Parathyroid adenoma (tissue), 2 donors: ENCODE results near the gene LMBR1L.
"Not testable (repeated sequence)": the region's sequence is repeated elsewhere in the genome, so short reads cannot be mapped to it uniquely, and the experiment has no call there.

Experiments used
- H2AFZ ChIP-seq: fragments of 300-600 bp; sonication (generic); one replicate; pipeline ENCODE4 v1.7.0; 2017; ENCODE audit warnings: antibody characterized with exemption, mild to moderate bottlenecking
- H3K27ac ChIP-seq: fragments of 300-600 bp; sonication (generic); one replicate; pipeline ENCODE4 v1.7.0; 2017
- H3K27me3 ChIP-seq: fragments of 300-600 bp; sonication (generic); one replicate; pipeline ENCODE4 v1.7.0; 2017; ENCODE audit warnings: low read length; ENCODE audit not compliant: control insufficient read depth, insufficient read depth
- H3K36me3 ChIP-seq: fragments of 300-600 bp; sonication (generic); one replicate; pipeline ENCODE4 v1.7.0; 2017; ENCODE audit warnings: low read length; ENCODE audit not compliant: control insufficient read depth, insufficient read depth
- H3K4me1 ChIP-seq: fragments of 300-600 bp; sonication (generic); one replicate; pipeline ENCODE4 v1.7.0; 2017; ENCODE audit warnings: control low read depth
- H3K4me2 ChIP-seq: fragments of 300-600 bp; sonication (generic); one replicate; pipeline ENCODE4 v1.7.0; 2017; ENCODE audit warnings: low read length
- H3K4me3 ChIP-seq: fragments of 300-600 bp; sonication (generic); one replicate; pipeline ENCODE4 v1.7.0; 2017; ENCODE audit warnings: low read depth, low read length
- H3K79me2 ChIP-seq: fragments of 300-600 bp; sonication (generic); one replicate; pipeline ENCODE4 v1.7.0; 2017; ENCODE audit warnings: control low read depth
- H3K9ac ChIP-seq: fragments of 300-600 bp; sonication (generic); one replicate; pipeline ENCODE4 v1.7.0; 2017; ENCODE audit warnings: mild to moderate bottlenecking
- H3K9me3 ChIP-seq: fragments of 300-600 bp; sonication (generic); one replicate; pipeline ENCODE4 v1.7.0; 2017; ENCODE audit warnings: low read length; ENCODE audit not compliant: control insufficient read depth
- TF ChIP-seq, protein P1 (sequence below): fragments of 300-600 bp; sonication (generic); IDR thresholded peaks from one replicate; pipeline ENCODE4 v1.7.0; 2017; ENCODE audit warnings: antibody characterized with exemption, mild to moderate bottlenecking
- donor health status: primary hyperparathyroidism.

LMBR1L gene

DNA sequence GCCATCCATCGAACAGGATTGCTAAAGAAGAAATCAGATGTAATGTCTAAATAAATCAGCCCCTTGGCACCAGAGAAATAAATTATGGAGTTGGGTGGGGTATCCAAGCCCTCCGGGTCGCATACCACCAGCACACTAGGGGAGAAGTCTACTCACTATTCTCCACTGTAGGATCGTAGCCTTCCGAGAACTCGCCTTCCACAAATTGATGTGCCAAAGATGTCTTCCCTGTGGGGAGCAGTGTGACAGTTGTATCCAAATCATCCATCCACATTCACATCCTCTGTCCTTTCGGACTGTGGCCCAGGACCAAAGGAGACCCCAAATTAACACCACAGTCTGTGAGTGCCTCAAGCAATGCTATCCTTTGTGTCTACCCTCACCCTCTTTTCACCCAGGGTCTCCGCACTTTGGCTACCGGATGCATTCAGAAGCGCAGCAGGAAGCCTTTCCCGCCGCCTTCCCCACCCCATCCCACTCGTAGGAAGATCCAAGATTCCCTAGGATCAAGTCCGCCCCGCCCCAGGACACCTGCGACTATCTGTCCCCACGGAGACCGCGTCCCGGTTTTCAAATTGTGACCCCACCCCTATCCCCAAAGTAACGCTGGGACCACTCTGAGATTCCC is 41.7 kb downstream of the LMBR1L start:
- Histone ChIP-seq H3K4me3 (peak overlapping the region; percentile 73), H3K4me2 (peak overlapping the region; percentile 66), H2AFZ (peak overlapping the region; percentile 84), H3K79me2 (no peaks in the 10 kb centered on the region), H3K27ac (no peak overlapping the region), H3K9me3 (no peaks in the 10 kb centered on the region), H3K4me1 (peaks cover 3% of the 10 kb centered on the region), H3K27me3 (no peaks in the 10 kb centered on the region), H3K9ac (no peak overlapping the region), H3K36me3 (no peaks in the 10 kb centered on the region)
- TF ChIP-seq, protein P1, sequence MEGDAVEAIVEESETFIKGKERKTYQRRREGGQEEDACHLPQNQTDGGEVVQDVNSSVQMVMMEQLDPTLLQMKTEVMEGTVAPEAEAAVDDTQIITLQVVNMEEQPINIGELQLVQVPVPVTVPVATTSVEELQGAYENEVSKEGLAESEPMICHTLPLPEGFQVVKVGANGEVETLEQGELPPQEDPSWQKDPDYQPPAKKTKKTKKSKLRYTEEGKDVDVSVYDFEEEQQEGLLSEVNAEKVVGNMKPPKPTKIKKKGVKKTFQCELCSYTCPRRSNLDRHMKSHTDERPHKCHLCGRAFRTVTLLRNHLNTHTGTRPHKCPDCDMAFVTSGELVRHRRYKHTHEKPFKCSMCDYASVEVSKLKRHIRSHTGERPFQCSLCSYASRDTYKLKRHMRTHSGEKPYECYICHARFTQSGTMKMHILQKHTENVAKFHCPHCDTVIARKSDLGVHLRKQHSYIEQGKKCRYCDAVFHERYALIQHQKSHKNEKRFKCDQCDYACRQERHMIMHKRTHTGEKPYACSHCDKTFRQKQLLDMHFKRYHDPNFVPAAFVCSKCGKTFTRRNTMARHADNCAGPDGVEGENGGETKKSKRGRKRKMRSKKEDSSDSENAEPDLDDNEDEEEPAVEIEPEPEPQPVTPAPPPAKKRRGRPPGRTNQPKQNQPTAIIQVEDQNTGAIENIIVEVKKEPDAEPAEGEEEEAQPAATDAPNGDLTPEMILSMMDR: no peak

DNA sequence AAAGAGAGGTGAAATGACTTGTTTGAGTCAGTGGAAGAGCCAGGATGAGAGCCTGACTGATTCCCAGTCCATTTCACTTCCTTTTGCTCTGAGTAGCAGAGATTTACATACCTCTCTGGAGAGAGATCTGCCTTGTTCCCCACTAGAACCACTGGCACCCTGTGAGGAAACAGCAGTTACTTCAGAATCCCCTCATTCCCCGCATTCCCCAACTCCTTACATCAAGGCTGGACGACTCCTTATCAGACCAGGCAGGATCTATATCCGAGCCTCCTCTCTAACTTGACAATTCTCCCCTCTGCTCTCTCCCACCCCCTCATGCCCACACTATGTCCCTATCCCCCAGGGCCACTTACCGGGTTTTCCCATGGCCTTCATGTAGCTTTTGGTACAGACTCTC is 44.5 kb downstream of the LMBR1L start:
- Histone ChIP-seq H3K4me1 (peaks cover 3% of the 10 kb centered on the region), H3K9me3 (no peaks in the 10 kb centered on the region), H3K27me3 (no peaks in the 10 kb centered on the region), H3K79me2 (no peaks in the 10 kb centered on the region), H3K4me2 (no peak overlapping the region), H3K9ac (no peak overlapping the region), H2AFZ (no peak overlapping the region), H3K4me3 (no peak overlapping the region), H3K36me3 (no peaks in the 10 kb centered on the region), H3K27ac (no peak overlapping the region)
- TF ChIP-seq, protein P1: no peak

DNA sequence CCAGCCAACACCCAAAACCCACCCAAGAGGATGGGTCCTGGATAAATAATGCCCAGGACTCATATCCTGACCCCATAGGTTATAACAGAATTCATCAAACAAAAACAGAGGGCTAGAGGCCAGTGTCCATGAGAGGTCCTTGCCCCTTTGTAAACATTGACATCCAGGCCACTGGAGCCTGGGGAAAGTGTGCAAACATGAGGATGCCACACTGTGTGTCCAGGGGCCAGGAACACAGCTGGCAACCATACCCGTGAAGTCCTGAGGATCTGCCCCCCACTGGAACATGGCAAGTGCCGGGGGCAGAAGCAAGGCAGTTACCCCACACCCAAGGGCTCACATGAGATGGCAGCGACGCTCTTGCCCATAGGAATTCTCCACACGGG is 45.9 kb downstream of the LMBR1L start:
- Histone ChIP-seq H3K4me3 (no peak overlapping the region), H3K79me2 (peaks cover 6% of the 10 kb centered on the region), H3K4me2 (no peak overlapping the region), H3K4me1 (no peaks in the 10 kb centered on the region), H2AFZ (no peak overlapping the region), H3K9me3 (no peaks in the 10 kb centered on the region), H3K27me3 (no peaks in the 10 kb centered on the region), H3K36me3 (no peaks in the 10 kb centered on the region), H3K9ac (no peak overlapping the region), H3K27ac (no peak overlapping the region)
- TF ChIP-seq, protein P1: no peak

DNA sequence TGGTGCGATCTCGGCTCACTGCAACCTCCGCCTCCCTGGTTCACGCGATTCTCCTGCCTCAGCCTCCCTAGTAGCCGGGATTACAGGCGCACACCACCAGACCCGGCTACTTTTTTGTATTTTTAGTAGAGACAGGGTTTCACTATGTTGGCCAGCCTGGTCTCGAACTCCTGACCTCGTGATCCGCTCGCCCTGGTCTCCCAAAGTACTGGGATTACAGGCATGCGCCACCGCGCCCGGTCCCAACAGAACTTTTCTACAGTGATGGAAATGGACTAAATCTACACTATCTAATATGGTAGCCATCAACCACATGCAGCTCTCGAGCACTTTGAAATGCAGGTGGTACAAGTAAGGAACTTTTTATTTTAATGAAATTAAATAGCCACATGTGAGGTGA is 48.7 kb downstream of the LMBR1L start:
- Histone ChIP-seq H3K79me2 (peaks cover 33% of the 10 kb centered on the region), H3K4me1 (peaks cover 20% of the 10 kb centered on the region)
- H3K9me3 ChIP-seq, H3K4me3 ChIP-seq, H3K36me3 ChIP-seq, H3K27me3 ChIP-seq, H2AFZ ChIP-seq, H3K9ac ChIP-seq, H3K4me2 ChIP-seq, H3K27ac ChIP-seq: not testable (repeated sequence)

DNA sequence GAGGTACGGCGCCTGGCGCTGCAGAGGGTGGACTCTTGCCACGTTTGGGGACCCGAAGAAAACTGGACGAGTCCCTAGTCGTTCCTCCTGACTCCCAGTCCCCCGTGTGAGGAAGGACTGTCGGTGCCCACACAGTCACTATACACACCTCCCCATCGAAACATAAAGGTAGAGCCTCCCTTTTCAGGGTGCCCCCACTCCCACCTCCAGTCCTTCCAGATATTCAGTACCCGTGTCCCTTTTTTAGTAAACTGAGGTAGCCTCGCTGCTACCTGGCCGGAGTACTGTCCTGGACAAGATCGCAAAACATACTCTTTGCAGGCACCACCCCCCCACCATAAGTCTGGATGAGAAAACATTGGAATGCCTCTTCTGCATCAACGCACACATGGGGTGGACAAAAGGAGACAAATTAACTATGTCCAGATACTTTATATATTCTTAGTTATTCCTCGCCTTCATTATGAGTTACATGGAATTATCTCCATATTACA is 49.4 kb downstream of the LMBR1L start:
- Histone ChIP-seq H3K9ac (no peak overlapping the region), H2AFZ (peak overlapping the region; percentile 100), H3K79me2 (peaks cover 40% of the 10 kb centered on the region), H3K4me1 (peaks cover 28% of the 10 kb centered on the region), H3K4me2 (peak overlapping the region; percentile 97), H3K36me3 (no peaks in the 10 kb centered on the region), H3K9me3 (no peaks in the 10 kb centered on the region), H3K4me3 (peak overlapping the region; percentile 89), H3K27me3 (no peaks in the 10 kb centered on the region), H3K27ac (peak overlapping the region; percentile 98)
- TF ChIP-seq, protein P1: no peak
